OCI-LY7 (cell line): ENCODE data around the gene CD2AP. TPM values are rescaled to one million over a fixed set of nuclear protein-coding genes. Genes with fewer than 3 reads are reported as not detected.

Experiments
- BruUV-seq: library from RNA; stranded (reverse); fragments of 400-500 nt; replicated peaks from 2 replicates; lab custom pipeline; 2021; lab: Mats Ljungman, UMichigan
- CTCF ChIA-PET: fragments of 300-600 bp; sonication (Branson Sonifier 250); formaldehyde crosslinking; loops from one replicate; lab custom pipeline; 2022; ENCODE audit warnings: antibody characterized with exemption; ENCODE audit not compliant: unreplicated experiment; lab: Charles Lee
- POLR2A ChIA-PET: fragments of 300-600 bp; sonication (Branson Sonifier 250); formaldehyde crosslinking; loops from one replicate; lab custom pipeline; 2022; ENCODE audit warnings: antibody characterized with exemption; lab: Charles Lee
- DNase-seq: peaks from one replicate; pipeline ENCODE4 v3.0.0-alpha.2; 2015; ENCODE audit warnings: low spot score
- H2AFZ ChIP-seq: fragments of 200-600 bp; sonication (generic), shearing (Covaris generic); 2 replicates; pipeline ENCODE4 v1.6.1; 2014; ENCODE audit warnings: mild to moderate bottlenecking, antibody characterized with exemption, low read length, moderate library complexity
- H3K27ac ChIP-seq: fragments of 200-600 bp; sonication (generic); 2 replicates; pipeline ENCODE4 v1.5.1; 2014; ENCODE audit warnings: mixed run types, low read depth, mild to moderate bottlenecking, moderate library complexity, low read length, inconsistent platforms; ENCODE audit not compliant: poor library complexity, severe bottlenecking
- H3K36me3 ChIP-seq: fragments of 200-600 bp; sonication (generic); 2 replicates; pipeline ENCODE4 v1.6.1; 2014; ENCODE audit warnings: mild to moderate bottlenecking, antibody characterized with exemption, low read length, moderate library complexity, mixed read lengths; ENCODE audit not compliant: insufficient read depth
- H3K4me1 ChIP-seq: fragments of 200-600 bp; sonication (generic); 2 replicates; pipeline ENCODE4 v1.5.1; 2014; ENCODE audit warnings: mild to moderate bottlenecking, low read length; ENCODE audit not compliant: insufficient read depth, poor library complexity, severe bottlenecking
- H3K4me2 ChIP-seq: fragments of 200-600 bp; sonication (generic); 2 replicates; pipeline ENCODE4 v1.6.1; 2014; ENCODE audit warnings: mild to moderate bottlenecking, low read length
- H3K4me3 ChIP-seq: fragments of 200-600 bp; sonication (generic); 2 replicates; pipeline ENCODE4 v1.5.1; 2014; ENCODE audit warnings: mild to moderate bottlenecking, low read depth, low read length; ENCODE audit not compliant: poor library complexity, severe bottlenecking
- H3K79me2 ChIP-seq: fragments of 200-600 bp; sonication (generic); 2 replicates; pipeline ENCODE4 v1.6.1; 2016; ENCODE audit warnings: low read depth, mild to moderate bottlenecking, low read length, moderate library complexity, mixed read lengths; ENCODE audit not compliant: insufficient read depth
- H3K9me2 ChIP-seq: fragments of 200-600 bp; sonication (generic); 2 replicates; pipeline ENCODE4 v1.6.1; 2016; ENCODE audit warnings: mild to moderate bottlenecking, low read length, mixed read lengths; ENCODE audit not compliant: insufficient read depth
- H3K9me3 ChIP-seq: fragments of 200-600 bp; sonication (generic); 2 replicates; pipeline ENCODE4 v1.6.1; 2014; ENCODE audit warnings: mild to moderate bottlenecking, mixed run types, low read length, mixed read lengths
- H4K20me1 ChIP-seq: fragments of 200-600 bp; sonication (generic); 2 replicates; pipeline ENCODE4 v1.6.1; 2014; ENCODE audit warnings: mild to moderate bottlenecking, antibody characterized with exemption, low read length, moderate library complexity, mixed read lengths; ENCODE audit not compliant: insufficient read depth
- EZH2phosphoT487 ChIP-seq: fragments of 200-600 bp; sonication (generic); IDR thresholded peaks from 2 replicates; pipeline ENCODE4 v1.6.1; 2018; ENCODE audit warnings: low read depth, borderline replicate concordance, mild to moderate bottlenecking, mixed run types, antibody characterized with exemption, low read length, moderate library complexity, mixed read lengths
- intact Hi-C: fragments of 100-400 bp; cut with micrococcal nuclease; formaldehyde crosslinking; loops from one replicate; pipeline ENCODE4 v1.10.0; 2022; ENCODE audit not compliant: unreplicated experiment
- total RNA-seq, 2 experiments: library from RNA; depleted of rRNA in 1 of 2; stranded (reverse); fragments of >200 nt in 1 of 2; shearing (Covaris generic) in 1 of 2; gene quantifications; 2 replicates each; pipeline ENCODE4 v1.2.3, GENCODE V29; 2014 to 2022
- TF ChIP-seq, protein P1 (sequence below): fragments of 200-600 bp; sonication (generic); conservative IDR thresholded peaks from 2 replicates; pipeline ENCODE4 v1.5.1; 2014; ENCODE audit warnings: mild to moderate bottlenecking, antibody characterized with exemption, low read length, moderate library complexity, mixed read lengths

CD2AP gene
- total RNA-seq, 2 experiments from 2014 or later, result 26.6 to 58.0 TPM

DNA sequence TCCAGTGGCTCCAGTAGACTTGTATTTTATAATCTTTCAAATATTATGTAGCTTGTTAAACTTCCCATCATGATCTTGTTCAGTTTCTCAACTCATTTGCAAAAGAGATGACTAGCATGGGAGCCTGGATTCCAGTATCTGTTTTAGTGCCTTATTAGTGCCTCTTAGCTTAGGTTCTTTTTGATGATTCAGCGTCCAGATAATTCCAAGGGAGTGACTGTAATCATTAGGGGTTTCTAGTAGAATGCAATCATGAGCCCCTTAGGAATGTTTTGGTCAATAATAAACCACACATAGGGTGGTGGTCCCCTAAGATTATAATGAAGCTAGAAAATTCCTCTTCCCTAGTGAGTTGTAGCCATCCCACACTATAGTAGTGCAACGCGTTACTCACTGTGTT, 7.0 kb downstream of the CD2AP start:
- Histone ChIP-seq H3K4me3 (no peak overlapping the region), H3K36me3 (peaks cover 30% of the 10 kb centered on the region), H3K79me2 (peaks cover 100% of the 10 kb centered on the region), H4K20me1 (peaks cover 46% of the 10 kb centered on the region), H3K9me3 (no peaks in the 10 kb centered on the region; the same call in 1 of the 2 replicates), H3K4me2 (0 out of 2 replicates have a peak overlapping the region, but pooled peaks have one; percentile 76), H3K4me1 (peaks cover 52% of the 10 kb centered on the region), H2AFZ (no peak overlapping the region), H3K9me2 (no peaks in the 10 kb centered on the region), H3K27ac (no peak overlapping the region)
- TF ChIP-seq EZH2phosphoT487, result no peak
- TF ChIP-seq, protein P1, sequence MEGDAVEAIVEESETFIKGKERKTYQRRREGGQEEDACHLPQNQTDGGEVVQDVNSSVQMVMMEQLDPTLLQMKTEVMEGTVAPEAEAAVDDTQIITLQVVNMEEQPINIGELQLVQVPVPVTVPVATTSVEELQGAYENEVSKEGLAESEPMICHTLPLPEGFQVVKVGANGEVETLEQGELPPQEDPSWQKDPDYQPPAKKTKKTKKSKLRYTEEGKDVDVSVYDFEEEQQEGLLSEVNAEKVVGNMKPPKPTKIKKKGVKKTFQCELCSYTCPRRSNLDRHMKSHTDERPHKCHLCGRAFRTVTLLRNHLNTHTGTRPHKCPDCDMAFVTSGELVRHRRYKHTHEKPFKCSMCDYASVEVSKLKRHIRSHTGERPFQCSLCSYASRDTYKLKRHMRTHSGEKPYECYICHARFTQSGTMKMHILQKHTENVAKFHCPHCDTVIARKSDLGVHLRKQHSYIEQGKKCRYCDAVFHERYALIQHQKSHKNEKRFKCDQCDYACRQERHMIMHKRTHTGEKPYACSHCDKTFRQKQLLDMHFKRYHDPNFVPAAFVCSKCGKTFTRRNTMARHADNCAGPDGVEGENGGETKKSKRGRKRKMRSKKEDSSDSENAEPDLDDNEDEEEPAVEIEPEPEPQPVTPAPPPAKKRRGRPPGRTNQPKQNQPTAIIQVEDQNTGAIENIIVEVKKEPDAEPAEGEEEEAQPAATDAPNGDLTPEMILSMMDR, result no peak
- intact Hi-C loops, result no loop called here
- no peak for DNase-seq
- CTCF ChIA-PET, result no interaction called here
- POLR2A ChIA-PET, result interaction anchor here (0.6 to 2.1 kb wide), 5 partner anchors 10 to 149 kb away, joined by 3 to 8 read pairs (median 4); no protein-coding TSS in a partner anchor
- no TSS peak for BruUV-seq

DNA sequence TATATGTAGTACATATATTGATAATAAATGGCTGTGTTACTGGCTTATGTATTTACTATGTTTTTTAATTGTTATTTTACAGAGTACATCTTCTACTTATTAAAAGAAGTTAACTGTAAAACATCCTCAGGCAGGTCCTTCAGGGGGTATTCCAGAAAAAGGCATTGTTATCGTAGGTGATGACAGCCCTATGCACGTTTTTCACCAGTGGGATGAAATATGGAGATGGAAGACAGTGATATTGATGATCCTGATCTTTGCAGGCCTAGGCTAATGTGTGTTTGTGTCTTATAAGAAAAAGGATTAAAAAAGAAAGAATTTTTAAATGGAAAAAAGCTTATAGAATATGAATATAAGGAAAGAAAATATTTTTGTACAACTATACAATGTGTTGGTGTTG, 7.5 kb downstream of the CD2AP start:
- Histone ChIP-seq H3K4me1 (peaks cover 57% of the 10 kb centered on the region), H4K20me1 (peaks cover 43% of the 10 kb centered on the region), H3K9me2 (no peaks in the 10 kb centered on the region), H2AFZ (no peak overlapping the region), H3K9me3 (no peaks in the 10 kb centered on the region; the same call in 1 of the 2 replicates), H3K4me2 (no peak overlapping the region), H3K4me3 (no peak overlapping the region), H3K36me3 (peaks cover 30% of the 10 kb centered on the region), H3K79me2 (peaks cover 100% of the 10 kb centered on the region), H3K27ac (no peak overlapping the region)
- ChIA-PET CTCF (no interaction called here), POLR2A (interaction anchor here (0.6 to 1.3 kb wide), 6 partner anchors 8 to 336 kb away, joined by 3 to 4 read pairs (median 3); partner anchors contain the start of gene CD2AP)
- no TSS peak for BruUV-seq
- intact Hi-C loops, result no loop called here
- no peak for TF ChIP-seq EZH2phosphoT487
- TF ChIP-seq, protein P1, result no peak
- no peak for DNase-seq

DNA sequence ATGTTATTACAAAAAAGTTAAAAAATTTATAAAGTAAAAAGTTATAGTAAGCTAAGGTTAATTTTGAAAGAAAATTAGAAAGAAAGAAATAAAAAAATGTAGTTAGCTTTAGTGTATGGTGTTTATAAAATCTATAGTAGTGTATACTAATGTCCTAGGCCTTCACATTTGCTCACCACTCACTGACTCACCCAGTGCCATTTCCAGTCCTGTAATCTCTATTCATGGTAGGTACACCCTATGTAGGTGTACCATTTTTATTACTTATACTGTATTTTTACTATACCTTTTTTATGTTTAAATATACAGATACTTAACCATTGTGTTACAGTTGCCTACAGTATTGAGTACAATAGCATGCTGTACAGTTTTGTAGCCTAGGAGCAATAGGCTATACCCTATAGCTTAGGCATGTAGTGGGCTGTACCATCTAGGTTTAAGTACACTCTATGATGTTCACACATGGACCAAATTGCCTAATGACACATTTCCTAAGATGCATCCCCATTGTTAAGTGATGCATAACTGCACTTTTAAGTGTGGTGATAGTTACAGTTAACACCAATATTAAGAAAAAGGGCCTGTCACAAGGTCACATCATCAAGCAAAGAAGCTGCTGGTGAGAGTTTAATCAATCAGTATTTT, 8.0 kb downstream of the CD2AP start:
- peaks cover 30% of the 10 kb centered on the region for H3K36me3 ChIP-seq
- no peaks in the 10 kb centered on the region; the same call in 1 of the 2 replicates for H3K9me3 ChIP-seq
- POLR2A ChIA-PET, result interaction anchor here (0.7 to 1.3 kb wide), 4 partner anchors 8 to 337 kb away, joined by 3 to 4 read pairs (median 3); partner anchors contain the start of gene CD2AP
- BruUV-seq, result no TSS peak
- H3K4me1 ChIP-seq, result peaks cover 57% of the 10 kb centered on the region
- H3K4me2 ChIP-seq, result no peak overlapping the region
- intact Hi-C loops, result no loop called here
- no peak for DNase-seq
- no peak overlapping the region for H2AFZ ChIP-seq
- H3K4me3 ChIP-seq, result no peak overlapping the region
- H3K79me2 ChIP-seq, result peaks cover 100% of the 10 kb centered on the region
- H3K9me2 ChIP-seq, result no peaks in the 10 kb centered on the region
- TF ChIP-seq EZH2phosphoT487, result no peak
- TF ChIP-seq, protein P1, result no peak
- peaks cover 43% of the 10 kb centered on the region for H4K20me1 ChIP-seq
- CTCF ChIA-PET, result no interaction called here
- H3K27ac ChIP-seq, result no peak overlapping the region
